Endothelial cell of umbilical vein (primary cell): ENCODE results near the gene TLR5. TPM values are rescaled to one million over a fixed set of nuclear protein-coding genes. Genes with fewer than 3 reads are reported as not detected.

ENCODE experiments used
- BruUV-seq: library from RNA; stranded (reverse); fragments of 400-500 nt; replicated peaks from 2 replicates; lab custom pipeline; 2021; lab: Mats Ljungman, UMichigan
- CTCF ChIA-PET: fragments of 300-600, 350-600 bp; sonication (Branson Sonifier 250); formaldehyde crosslinking; loops from one replicate; lab custom pipeline; 2021; ENCODE audit warnings: antibody characterized with exemption, inconsistent platforms; lab: Charles Lee
- POLR2A ChIA-PET: fragments of 300-600, 350-600 bp; sonication (Branson Sonifier 250); formaldehyde crosslinking; loops from one replicate; lab custom pipeline; 2021; ENCODE audit warnings: antibody characterized with exemption, inconsistent platforms; lab: Charles Lee
- DNase-seq: peaks from one replicate; pipeline ENCODE4 v3.0.0-alpha.2; 2011; ENCODE audit warnings: low read depth, low spot score
- FAIRE-seq: peaks from 2 replicates; lab custom pipeline; 2011; peaks lifted over from hg19 to GRCh38; lab: Jason Lieb, UNC
- H2AFZ ChIP-seq: 2 replicates; pipeline ENCODE4 v1.6.0; 2012; ENCODE audit warnings: low read depth, low read length, control low read depth, inconsistent platforms
- H3K27ac ChIP-seq: 2 replicates; pipeline ENCODE4 v1.5.1; 2011; ENCODE audit warnings: low read depth, mild to moderate bottlenecking, control low read depth, low read length, moderate library complexity; ENCODE audit not compliant: insufficient read depth
- H3K27me3 ChIP-seq, 2 experiments: 2 replicates each; pipeline versions ENCODE4 v1.6.0 to v1.6.1; 2011; ENCODE audit warnings: low read length in 2 of 2, mixed read lengths in 1 of 2; ENCODE audit not compliant: control insufficient read depth in 2 of 2, insufficient read depth in 2 of 2
- H3K36me3 ChIP-seq, 2 experiments: 2 replicates in 1 of 2; 3 replicates in 1 of 2; pipeline ENCODE4 v1.5.1; 2011; ENCODE audit warnings: low read length in 2 of 2, mild to moderate bottlenecking in 1 of 2, moderate library complexity in 1 of 2; ENCODE audit not compliant: control insufficient read depth in 2 of 2, insufficient read depth in 2 of 2; ENCODE audit errors: extremely low read depth in 1 of 2
- H3K4me1 ChIP-seq: 3 replicates; pipeline ENCODE4 v1.5.1; 2011; ENCODE audit warnings: mild to moderate bottlenecking, low read length; ENCODE audit not compliant: control insufficient read depth, insufficient read depth; ENCODE audit errors: extremely low read depth
- H3K4me2 ChIP-seq: 2 replicates; pipeline ENCODE4 v1.6.1; 2011; ENCODE audit warnings: low read length, control low read depth, mixed read lengths; ENCODE audit not compliant: insufficient read depth
- H3K4me3 ChIP-seq, 3 experiments: fragments of 200-600 bp in 1 of 3; sonication (generic), shearing (Covaris generic) in 1 of 3; replicated peaks in 1 of 3; 2 replicates each; pipeline ENCODE4 v1.5.1; 2011 to 2016; ENCODE audit warnings: control low read depth in 3 of 3, low read length in 3 of 3, mild to moderate bottlenecking in 2 of 3, inconsistent platforms in 1 of 3, low read depth in 1 of 3, moderate library complexity in 1 of 3; ENCODE audit not compliant: insufficient read depth in 1 of 3
- H3K79me2 ChIP-seq: 2 replicates; pipeline ENCODE4 v1.6.0; 2012; ENCODE audit warnings: low read length, inconsistent platforms; ENCODE audit not compliant: control insufficient read depth, insufficient read depth
- H3K9ac ChIP-seq: replicated peaks from 2 replicates; pipeline ENCODE3; 2011; ENCODE audit warnings: low read length, control low read depth; ENCODE audit not compliant: insufficient read depth; ENCODE audit errors: extremely low read depth
- H3K9me1 ChIP-seq: replicated peaks from 3 replicates; pipeline ENCODE4 v1.6.0; 2011; ENCODE audit warnings: mild to moderate bottlenecking, low read length; ENCODE audit not compliant: control insufficient read depth, insufficient read depth; ENCODE audit errors: extremely low read depth
- H3K9me3 ChIP-seq: replicated peaks from 2 replicates; pipeline ENCODE4 v1.5.1; 2012; ENCODE audit warnings: low read length, inconsistent platforms; ENCODE audit not compliant: control insufficient read depth, insufficient read depth
- H4K20me1 ChIP-seq: replicated peaks from 2 replicates; pipeline ENCODE3; 2011; ENCODE audit warnings: mild to moderate bottlenecking, low read length; ENCODE audit not compliant: control insufficient read depth, insufficient read depth; ENCODE audit errors: extremely low read depth
- CTCF ChIP-seq, 2 donors: IDR thresholded peaks; 1 replicate in 1 of 2; 2 replicates in 1 of 2; pipeline ENCODE4 v1.5.1; 2011; ENCODE audit warnings: low read length in 2 of 2, mild to moderate bottlenecking in 2 of 2, moderate library complexity in 2 of 2, control low read depth in 1 of 2, inconsistent platforms in 1 of 2, low read depth in 1 of 2; ENCODE audit not compliant: insufficient read depth in 1 of 2; ENCODE audit errors: extremely low read depth in 1 of 2
- EZH2 ChIP-seq: IDR thresholded peaks from 2 replicates; pipeline ENCODE4 v1.6.1; 2012; ENCODE audit warnings: borderline replicate concordance, low read depth, mild to moderate bottlenecking, moderate library complexity, low read length, inconsistent platforms; ENCODE audit not compliant: severe bottlenecking
- FOS ChIP-seq: IDR thresholded peaks from 2 replicates; pipeline ENCODE4 v1.6.1; 2011; ENCODE audit warnings: mild to moderate bottlenecking, low read length, moderate library complexity, borderline replicate concordance; ENCODE audit not compliant: insufficient read depth
- GATA2 ChIP-seq: IDR thresholded peaks from 2 replicates; pipeline ENCODE4 v1.7.0; 2011; ENCODE audit warnings: low read depth, mild to moderate bottlenecking, moderate library complexity, mixed read lengths, low read length; ENCODE audit not compliant: insufficient read length, insufficient read depth
- JUN ChIP-seq: IDR thresholded peaks from 2 replicates; pipeline ENCODE4 v1.6.1; 2011; ENCODE audit warnings: borderline replicate concordance, low read depth; ENCODE audit not compliant: insufficient read length, insufficient read depth
- MAX ChIP-seq: IDR thresholded peaks from 2 replicates; pipeline ENCODE4 v1.6.1; 2011; ENCODE audit not compliant: insufficient read depth, insufficient read length
- MYC ChIP-seq: IDR thresholded peaks from one replicate; pipeline ENCODE4 v1.6.1; 2011; ENCODE audit warnings: mild to moderate bottlenecking, low read depth, low read length
- POLR2A ChIP-seq: IDR thresholded peaks from 2 replicates; pipeline ENCODE4 v1.6.1; 2012; ENCODE audit warnings: low read depth, mild to moderate bottlenecking, control low read depth, low read length
- POLR2AphosphoS5 ChIP-seq: IDR thresholded peaks from 2 replicates; pipeline ENCODE4 v1.6.1; 2012; ENCODE audit warnings: low read depth, mild to moderate bottlenecking, control low read depth, low read length, moderate library complexity; ENCODE audit not compliant: insufficient read depth
- dilution Hi-C: fragments of 300-500 bp; cut with MboI; formaldehyde crosslinking; loops from one replicate; pipeline ENCODE4 v1.15.0; 2019; ENCODE audit warnings: low sequenced_read_pairs; ENCODE audit not compliant: extremely low pct_ligation_motif_present
- intact Hi-C: fragments of 100-400 bp; cut with micrococcal nuclease; formaldehyde crosslinking; loops from one replicate; pipeline ENCODE4 v1.10.0; 2022
- polyA plus RNA-seq, 4 experiments: library from polyadenylated mRNA; depleted of rRNA in 3 of 4; stranded (reverse) in 3 of 4; unstranded in 1 of 4; fragments of >200 nt; gene quantifications; 2 replicates each; pipeline versions ENCODE4 v1.2.1 to v1.2.3, GENCODE V29; 2011 to 2012; ENCODE audit warnings: missing spikeins in 1 of 4
- total RNA-seq: library from RNA; stranded (reverse); gene quantifications from 2 replicates; pipeline ENCODE4 v1.2.3, GENCODE V29; 2021

The TLR5 gene
- total and polyA plus RNA-seq, 2 donors (not counting 3 experiments of a cell fraction or from before 2014, with no cell fraction given): 0.15 to 0.25 TPM

- ChIA-PET POLR2A (no interaction called here), CTCF (no interaction called here)
- H3K4me2 ChIP-seq: no peak overlapping the region
- FAIRE-seq (no peak), DNase-seq (no peak)
- intact Hi-C loops: no loop called here
- H4K20me1 ChIP-seq: no peaks in the 10 kb centered on the region
- H3K9me3 ChIP-seq: no peaks in the 10 kb centered on the region
- H3K36me3 ChIP-seq: no peaks in the 10 kb centered on the region
- TF ChIP-seq JUN: no peak
- TF ChIP-seq POLR2A: no peak
- no peak for TF ChIP-seq CTCF (IDR thresholded peaks at IDR 0.05; ENCODE audit: extremely low read depth in 1 of 2, insufficient read depth in 1 of 2, low read depth in 1 of 2, low read length in 2 of 2)
- TF ChIP-seq FOS: no peak
- TF ChIP-seq EZH2: no peak
- TF ChIP-seq GATA2: no peak
- TF ChIP-seq POLR2AphosphoS5: no peak
- TF ChIP-seq MYC: no peak
- TF ChIP-seq MAX: no peak
- no peaks in the 10 kb centered on the region for H3K27me3 ChIP-seq
- no peak overlapping the region for H3K27ac ChIP-seq
- H3K4me1 ChIP-seq: no peaks in the 10 kb centered on the region
- H3K4me3 ChIP-seq: no peak overlapping the region
- BruUV-seq: no TSS peak
- dilution Hi-C loops: no loop called here
- H3K9me1 ChIP-seq: no peaks in the 10 kb centered on the region
- H3K79me2 ChIP-seq: no peaks in the 10 kb centered on the region
- H2AFZ ChIP-seq: no peak overlapping the region
- no peak overlapping the region for H3K9ac ChIP-seq
Measured at GRCh38 chr1:223179280-223179679, 36.2 kb upstream of the TLR5 start.
